GM18867 (cell line): ENCODE data around the gene CHI3L1.

Experiments
- ATAC-seq: cut with Tn5 transposase; IDR thresholded peaks from one replicate; pipeline ENCODE4 v1.9.1; 2021; ENCODE audit warnings: mild to moderate bottlenecking, moderate library complexity; ENCODE audit not compliant: unreplicated experiment

Gene CHI3L1

DNA sequence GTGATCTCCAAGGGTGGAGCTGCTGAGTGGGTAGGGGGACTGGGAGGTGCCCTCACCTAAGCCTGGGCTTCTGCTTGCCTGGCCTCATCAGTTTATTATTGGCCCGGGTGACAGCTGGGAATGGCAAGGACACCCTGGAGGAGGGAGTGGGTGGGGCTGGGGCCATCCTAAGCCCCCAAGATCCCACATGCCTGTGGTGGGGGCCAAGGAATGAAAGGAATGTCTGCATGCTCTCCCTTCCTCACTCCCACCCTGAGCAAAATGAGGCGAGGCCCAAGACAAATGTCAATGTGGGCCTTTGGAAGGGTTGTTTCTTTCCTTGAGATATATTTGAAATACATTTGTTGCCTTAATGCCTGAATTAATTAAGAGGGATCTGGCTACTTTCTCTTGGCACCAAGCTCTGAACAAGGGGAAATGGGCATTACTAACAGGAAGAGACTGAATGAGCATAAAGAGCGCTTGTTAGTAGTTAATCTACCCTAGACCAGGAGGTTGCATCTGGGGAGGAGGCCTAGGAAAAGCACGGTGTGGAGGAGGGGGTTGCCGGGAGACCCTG, 19.7 kb upstream of the CHI3L1 start:
- ATAC-seq = no peak

DNA sequence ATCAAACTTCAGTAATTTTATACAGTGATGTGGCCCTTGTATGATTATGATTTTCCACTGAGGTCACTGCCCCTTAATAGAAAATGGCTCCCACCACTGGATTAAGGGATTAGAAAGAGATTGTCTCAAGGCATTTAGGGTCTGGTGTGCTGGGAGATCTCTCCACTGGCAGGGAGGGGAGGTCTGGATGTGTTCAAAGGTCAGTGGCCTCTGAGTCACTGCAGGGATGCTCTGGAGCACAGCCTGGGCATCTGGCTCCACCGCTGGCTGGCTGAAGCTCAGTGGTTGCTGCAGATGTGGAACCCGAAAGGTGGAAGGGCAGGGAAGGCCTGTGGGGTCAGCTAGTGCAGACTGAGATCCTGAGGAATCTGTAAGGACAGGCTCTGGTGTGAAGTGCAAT, 18.3 kb upstream of the CHI3L1 start:
- no peak for ATAC-seq

DNA sequence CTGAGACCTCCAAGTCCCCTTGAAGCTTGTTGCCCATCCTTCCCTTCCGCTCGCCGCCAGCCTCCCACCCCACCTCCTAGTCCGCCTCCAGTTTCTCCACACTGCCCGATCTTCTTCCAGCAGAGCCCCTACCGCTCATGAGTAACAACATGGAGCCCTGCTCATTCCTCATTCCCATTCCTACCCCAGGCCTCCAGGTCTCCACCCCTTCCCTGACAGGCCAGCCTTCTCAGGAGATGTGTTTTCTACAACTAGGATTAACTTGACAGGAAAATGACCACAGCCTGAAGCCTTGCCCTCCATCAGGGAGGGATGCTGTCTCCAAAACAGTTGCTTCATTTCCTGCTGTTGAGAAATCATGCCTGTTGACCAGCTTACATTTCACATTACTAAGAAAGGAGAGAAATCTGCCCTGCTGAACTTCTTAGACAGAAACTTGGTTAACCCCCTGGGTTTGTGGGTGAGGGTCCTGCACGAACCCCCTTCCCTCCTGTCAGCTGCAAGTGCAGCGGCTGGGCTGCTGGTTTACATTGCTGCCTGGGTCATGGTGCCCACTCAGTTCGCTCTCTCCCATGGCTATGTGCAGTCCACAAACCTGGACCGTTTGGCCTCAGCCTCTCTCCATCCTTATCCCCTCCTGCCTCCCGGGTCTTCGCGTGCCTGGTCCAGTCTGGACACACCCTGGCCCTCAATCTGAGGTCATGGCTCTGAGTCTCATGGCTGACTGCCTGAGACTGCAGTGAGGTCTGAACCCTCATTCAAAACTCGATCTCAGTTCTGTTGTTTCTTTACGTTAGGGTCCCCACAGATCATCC, 16.1 kb upstream of the CHI3L1 start:
- ATAC-seq = no peak

DNA sequence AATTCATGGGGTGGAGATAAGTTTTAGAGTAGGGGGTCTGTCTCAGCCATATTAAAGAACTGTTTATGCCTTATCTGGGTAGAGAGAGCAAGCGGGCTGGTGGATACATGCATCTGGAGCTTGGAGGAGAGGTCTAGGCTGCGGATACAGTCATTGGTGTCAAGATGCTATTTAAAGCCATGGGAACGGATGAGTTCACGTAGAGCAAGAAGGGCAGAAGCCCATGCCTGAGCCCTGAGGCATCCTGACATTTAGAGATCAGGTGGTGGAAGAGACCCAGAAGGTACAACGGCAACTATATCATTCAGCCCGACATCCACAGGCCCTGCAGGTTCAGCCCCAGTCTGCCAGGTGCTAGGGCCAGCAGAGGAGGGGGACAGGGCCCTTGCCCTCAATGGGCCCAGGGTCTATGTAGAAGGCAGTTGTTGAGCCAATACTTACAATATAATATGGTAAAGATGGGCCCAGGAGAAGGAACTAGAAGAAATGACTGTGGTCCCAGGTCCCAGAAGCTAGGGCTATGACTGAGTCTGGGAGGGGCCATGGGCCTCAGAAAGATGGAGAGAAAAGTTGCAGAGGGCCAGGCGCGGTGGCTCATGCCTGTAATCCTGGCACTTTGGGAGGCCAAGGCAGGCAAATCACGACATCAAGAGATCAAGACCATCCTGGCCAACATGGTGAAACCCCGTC, 15.2 kb upstream of the CHI3L1 start:
- no peak for ATAC-seq

DNA sequence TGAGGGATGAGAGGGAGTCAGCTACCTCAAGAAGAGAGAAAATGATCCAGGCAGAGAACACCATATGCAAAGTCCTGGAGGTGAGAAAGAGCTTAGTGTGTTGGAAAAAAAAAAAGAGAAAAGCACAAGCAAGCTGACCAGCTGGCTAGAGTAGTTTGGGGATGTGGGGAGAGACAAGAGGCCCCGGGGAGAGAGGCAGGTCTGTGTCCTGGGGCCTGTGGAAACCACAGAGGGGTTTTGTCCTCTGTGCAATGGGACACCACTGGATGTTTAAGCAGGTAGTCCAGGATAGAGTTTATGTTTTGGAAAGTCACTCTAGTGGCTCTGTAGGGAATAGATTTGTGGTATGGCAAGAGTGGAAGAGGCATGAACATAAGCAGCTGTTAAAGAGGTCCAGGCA, 14.4 kb upstream of the CHI3L1 start:
- ATAC-seq = no peak

DNA sequence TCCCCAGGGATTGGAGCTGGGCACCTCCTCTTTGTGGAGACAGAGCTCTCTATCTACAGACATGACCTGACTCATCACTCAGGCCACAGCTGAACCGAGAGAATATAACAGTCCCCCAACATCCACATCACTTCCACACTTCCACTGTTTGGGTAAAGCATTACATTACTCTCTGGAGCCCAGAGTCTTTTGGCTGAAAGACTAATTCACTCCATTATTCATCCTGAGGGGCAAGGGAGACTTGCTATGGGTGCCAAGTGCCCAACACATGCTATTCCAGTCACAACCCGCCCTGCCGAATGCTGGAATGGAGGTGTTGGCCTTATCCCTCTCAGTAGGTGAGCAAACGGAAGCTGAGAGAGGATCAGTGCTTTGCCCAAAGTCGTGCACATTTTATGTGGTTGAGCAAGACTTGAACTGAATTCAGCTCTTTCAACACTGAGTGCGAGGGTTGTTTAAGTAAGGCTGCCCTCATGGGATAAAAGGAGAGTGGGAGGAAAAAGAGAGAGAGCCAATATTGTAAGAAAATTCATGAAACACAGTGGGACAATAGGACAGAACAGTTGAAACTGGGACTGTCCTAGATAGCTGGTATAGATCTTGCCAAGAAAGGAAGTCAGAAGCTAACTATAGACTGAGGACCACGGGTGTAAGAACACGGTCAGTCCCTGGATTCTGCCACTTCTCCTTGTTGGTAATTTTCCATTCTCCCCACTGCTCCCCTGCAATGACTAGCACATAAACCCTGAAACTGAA, 13.5 kb upstream of the CHI3L1 start:
- ATAC-seq = no peak

DNA sequence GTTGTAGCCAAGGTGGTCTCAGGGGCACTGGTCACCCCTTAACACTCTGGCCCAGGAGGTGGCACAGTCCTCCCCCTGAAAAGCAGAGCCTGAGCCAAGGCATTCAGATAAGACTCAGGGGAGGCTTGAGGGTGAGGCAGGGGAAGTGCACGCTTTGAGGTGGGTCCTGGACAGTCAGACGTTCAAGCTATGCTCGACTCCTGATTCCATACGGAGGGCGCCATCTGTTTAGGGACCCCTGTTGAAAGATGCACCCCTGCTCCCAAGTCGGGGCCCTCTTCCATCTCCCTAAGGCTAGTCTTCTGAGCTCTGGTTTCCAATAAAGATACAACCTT, 12.9 kb upstream of the CHI3L1 start:
- no peak for ATAC-seq

DNA sequence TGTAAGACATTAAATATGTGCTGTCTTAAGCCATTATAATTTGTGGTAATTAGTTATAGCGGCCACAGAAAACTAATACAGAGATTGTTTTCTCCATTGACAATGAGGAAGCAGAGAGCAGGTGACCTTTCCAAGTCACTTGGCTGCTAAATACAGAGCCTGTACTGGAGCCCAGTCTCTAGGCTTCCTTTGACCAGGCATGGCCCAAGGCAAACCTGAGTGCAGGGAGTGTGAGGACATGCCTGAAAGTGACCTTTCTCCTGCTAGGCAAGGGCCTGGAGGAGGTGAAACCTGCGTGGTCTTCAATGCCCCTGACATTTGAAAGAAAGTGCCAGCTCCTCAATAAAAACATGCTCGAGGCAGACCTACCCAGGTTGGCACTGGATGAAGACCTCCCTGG, 12.5 kb upstream of the CHI3L1 start:
- ATAC-seq = no peak

DNA sequence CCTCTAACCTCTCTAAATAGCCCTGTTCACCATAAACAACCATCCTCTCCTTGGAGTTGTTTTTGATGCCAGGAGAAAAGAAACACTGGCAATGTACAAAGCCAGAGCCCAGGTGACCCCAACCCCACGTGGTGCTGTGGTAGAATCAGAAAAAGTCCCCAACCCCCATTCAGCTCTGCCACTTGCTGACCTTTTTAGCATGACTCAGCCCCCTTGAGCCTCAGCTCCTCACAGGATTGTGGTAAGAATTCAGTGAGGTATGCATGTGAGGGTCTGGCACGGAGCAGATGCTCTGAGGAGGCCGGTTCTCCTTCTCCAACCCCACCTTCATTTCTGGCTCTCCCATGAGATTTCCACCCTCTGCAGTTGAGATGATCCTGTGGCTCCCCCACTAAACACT, 11.1 kb upstream of the CHI3L1 start:
- no peak for ATAC-seq

DNA sequence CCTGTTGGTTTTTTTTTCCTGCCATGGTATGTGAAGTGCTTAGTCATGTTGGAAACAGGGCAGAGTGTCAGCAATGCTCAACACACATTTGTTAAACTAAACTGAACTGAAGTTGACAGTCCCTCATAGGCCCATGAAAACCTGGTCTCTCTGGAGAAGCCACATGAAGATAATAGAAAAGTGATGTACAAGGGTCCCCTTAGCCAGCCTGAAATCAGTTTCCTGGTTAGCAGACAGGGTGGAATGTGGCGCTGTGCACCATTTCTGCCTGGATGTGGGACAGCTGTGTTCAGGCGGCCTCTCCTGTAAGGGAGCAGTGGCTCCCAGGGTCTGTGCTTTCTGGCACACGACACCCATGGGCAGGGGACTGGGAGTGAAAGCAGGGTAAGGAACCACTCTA, 9.9 kb upstream of the CHI3L1 start:
- ATAC-seq = no peak

DNA sequence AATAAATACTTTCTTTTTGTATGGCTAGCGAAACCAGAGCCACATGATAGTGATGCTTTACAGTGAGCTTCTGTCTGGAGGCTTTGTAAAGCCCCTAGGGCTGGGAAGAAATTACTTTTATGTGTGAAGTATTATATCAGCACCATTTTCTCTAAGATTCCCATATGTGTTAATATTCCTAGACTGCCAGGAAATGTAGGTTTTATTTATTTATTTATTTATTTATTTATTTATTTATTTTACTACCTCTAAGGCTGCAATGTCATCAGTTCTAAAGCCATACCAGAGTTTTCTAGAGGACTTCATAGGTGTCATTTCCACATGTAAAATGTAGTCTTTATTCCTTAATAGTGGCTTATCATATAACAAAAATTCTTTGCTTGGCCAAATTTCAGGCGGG, 4.4 kb upstream of the CHI3L1 start:
- ATAC-seq = no peak

DNA sequence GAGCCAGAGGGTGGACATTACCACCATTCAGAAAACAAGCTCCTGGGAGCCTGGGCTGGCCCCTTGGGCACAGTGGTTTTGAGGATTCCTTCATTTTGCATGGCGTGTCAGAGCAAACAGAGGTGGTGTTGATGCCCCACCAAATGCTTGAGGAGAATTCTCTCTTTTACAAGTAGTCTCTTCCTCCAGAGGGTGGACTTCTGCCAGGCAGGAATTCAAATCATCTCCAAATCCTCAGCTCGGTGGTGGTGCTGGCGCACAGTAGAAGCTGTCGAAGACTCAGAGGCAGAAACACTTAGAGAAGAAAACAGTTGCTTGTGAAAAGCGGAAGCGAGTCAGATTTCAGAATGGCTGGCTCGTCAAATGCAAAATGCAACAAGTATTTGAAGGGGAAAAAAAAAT, 3.4 kb upstream of the CHI3L1 start:
- no peak for ATAC-seq

DNA sequence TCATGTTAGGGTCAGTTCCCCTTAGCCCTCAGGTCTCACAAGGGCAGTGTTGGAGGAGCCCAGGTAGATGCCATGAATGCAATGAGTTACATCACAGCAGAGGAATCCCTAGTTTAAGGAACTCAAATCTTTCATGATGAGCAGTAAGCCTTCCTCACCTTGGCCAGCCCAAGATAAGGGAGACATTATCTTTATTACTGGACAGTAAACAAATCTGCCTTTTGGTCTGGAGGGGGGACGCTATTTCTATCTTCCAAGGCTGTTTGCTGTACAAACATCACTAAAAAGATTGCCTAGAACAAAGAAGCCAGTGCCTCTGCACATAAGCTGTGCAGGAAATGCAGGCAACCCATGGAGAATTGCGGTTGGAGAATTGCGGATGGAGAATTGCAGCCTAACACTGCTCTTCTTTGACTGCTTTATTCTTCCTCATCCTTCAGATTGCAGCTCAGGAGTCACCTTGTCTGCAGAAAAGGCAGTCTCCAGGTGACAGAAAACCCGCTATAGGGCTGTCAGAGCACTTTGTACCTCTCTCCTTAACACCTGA, 2.3 kb upstream of the CHI3L1 start:
- ATAC-seq = no peak

DNA sequence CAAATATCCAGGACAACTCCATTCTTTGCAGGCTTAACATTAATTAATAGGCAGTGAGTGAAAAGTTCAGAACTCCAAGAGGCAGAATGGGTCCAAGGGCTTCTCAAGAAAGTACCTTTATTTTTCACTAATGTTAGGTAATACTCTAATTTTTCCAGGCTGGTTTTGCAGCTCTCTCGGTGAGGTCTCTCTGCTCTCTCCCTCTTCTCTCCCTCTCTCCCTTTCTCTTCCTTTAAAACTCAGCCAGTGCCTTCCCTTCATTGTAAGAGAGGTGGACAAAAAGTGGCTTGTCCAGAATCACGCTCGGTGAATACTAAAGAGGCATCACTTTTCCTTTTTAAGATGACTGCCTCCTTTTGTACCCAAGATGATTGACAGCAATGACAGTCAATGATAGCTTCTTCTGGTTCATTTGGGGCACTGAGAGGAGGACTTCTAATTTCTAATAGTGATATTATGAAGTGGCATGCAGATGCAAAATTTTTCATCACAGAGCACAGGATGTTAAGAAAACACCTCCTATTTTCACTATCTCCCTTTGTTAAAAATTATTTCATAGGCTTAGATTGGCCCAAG, 1.3 kb upstream of the CHI3L1 start:
- ATAC-seq = no peak

DNA sequence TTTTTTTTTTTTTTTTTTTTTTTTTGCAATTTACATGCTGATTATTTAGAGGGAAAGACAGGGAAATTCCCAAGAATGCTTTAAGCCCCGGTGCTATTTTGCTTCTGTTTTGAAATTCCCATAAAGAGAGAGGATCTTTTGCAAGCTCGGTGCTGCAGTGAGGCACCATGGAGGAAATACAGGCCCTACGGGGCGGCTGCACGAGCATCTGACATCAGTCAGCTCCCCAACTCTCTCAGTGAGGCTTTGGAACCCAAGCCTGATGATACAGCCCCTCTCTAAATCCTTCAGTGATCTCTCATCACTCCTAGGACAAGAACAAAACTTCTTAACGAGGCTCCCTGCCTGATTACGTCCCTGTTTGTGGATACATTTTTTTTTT, 791 bp upstream of the CHI3L1 start:
- no peak for ATAC-seq

DNA sequence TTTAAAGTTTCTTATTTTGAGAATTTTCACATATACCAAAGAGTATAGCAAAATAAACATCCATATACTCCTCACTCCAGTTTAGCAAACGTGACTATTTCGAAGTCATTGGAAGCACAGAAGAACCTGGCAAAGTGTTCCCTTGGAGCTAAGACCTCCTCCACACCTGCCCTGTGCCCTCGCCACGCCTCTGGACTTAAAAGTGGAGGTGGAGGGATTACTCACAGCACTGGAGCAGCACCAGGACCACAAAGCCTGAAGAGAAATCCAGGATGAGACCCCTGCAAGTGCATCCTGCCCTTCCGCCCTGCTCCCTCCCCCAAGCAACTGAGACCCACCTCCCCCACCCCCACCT, 436 bp downstream of the CHI3L1 start:
- no peak for ATAC-seq

DNA sequence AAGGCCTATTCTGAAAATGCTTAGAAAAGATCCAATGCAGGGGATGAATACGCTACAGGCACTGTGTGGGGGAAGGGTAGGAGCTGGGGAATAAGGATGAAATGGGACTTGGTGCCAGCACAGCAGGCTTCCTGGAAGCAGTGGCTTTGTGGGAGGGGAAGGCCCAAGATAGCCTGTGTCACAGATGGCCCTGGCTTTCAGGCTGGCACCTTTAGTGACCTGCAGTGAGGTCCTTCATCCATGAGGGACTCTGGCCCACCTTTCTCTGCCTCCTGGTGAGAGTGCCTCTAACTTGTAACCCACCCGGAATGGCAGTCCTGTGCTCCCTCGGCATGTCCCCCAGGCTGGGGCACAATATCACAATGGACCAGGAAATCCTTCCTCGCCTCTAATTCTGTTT, 919 bp downstream of the CHI3L1 start:
- ATAC-seq = no peak

DNA sequence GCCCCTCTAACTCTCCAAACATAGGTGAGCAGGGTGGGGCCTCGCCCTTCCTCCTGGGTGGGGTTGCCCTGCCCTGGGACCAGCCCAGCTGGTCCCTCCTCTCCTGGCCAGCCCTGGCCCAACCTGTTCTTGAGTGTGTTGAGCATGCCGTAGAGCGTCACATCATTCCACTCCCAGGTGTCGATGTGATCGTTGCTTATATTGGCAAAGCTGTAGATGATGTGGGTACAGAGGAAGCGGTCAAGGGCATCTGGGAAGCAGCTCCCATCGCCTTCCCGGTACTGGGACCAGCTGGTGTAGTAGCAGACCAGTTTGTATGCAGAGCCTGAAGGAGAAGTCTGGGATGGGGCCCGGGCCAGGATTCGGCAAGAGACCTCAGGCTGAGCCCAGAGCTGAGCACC, 1.4 kb downstream of the CHI3L1 start:
- ATAC-seq = no peak

DNA sequence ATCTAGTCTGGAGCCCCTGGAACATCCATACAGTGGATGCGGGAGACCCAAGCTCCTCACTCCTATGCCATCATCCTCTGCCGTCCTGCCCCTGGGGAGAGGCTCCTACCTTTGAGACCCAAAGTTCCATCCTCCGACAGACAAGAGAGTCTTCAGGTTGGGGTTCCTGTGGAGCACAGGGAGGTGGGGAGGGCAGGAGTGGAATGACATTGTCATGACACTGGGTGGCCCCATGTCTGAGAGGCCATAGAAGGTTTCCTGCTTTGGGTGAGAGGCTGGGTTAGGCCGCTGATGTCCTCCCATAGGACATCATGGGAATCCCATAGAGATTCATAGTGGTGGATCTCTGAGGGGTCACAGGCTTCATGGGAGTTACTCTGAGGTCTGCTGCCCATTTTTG, 2.0 kb downstream of the CHI3L1 start:
- ATAC-seq = no peak

DNA sequence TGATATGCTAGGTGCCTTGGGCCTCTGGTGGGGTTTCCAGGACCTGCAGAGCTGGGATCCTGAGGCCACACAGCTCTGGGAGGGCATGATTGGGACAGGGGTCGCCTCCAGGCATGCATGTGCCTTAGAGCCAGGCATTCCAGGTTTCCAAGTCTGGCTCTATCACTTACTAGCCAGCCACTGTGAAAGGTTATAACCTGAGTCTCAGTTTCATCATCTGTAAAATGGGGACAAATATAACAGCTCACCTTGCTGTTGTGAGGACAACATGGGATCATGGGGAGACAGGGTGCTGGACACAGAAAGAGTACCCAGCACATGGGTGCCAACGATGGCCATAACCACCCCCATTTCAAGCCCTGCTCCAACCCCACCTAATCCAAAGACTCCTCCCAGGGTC, 2.7 kb downstream of the CHI3L1 start:
- no peak for ATAC-seq

DNA sequence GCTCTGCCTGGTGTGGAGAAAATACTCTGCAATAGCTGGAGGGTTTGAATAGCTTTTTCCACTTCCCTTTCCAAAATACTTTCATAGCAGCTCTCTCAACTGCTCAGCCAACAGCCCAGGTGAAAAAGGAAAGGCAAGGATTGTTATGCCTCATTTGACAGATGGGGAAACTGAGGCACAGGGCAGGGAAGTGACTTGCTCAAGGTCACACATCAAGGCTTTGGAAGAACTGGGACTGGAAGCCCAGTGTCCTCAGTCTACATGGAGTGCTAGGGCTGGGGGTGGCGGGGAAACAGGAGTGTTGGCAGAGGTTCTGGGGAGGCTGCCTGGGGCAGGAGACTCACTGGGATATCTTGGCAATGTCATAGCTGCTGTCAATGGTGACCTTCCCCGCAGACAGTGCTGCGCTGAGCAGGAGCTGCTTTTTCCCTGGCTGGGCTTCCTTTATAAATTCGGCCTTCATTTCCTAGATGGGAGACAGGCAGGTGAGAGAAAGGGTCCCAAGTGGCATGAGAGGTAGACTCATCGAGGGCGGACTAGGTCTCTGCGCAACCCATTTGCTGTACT, 4.0 kb downstream of the CHI3L1 start:
- no peak for ATAC-seq
